ENCODE data around the gene SLC5A5. TPM values are rescaled to one million over a fixed set of nuclear protein-coding genes. Genes with fewer than 3 reads are reported as not detected.

The SLC5A5 gene
- polyA plus RNA-seq, 1 experiment, result not detected

GRCh38 chr19:17835182-17836006, 36.4 kb upstream of the SLC5A5 start:
- DNase-seq (ENCODE audit: low read depth, low spot score), result no peak
- TF ChIP-seq, protein P1, sequence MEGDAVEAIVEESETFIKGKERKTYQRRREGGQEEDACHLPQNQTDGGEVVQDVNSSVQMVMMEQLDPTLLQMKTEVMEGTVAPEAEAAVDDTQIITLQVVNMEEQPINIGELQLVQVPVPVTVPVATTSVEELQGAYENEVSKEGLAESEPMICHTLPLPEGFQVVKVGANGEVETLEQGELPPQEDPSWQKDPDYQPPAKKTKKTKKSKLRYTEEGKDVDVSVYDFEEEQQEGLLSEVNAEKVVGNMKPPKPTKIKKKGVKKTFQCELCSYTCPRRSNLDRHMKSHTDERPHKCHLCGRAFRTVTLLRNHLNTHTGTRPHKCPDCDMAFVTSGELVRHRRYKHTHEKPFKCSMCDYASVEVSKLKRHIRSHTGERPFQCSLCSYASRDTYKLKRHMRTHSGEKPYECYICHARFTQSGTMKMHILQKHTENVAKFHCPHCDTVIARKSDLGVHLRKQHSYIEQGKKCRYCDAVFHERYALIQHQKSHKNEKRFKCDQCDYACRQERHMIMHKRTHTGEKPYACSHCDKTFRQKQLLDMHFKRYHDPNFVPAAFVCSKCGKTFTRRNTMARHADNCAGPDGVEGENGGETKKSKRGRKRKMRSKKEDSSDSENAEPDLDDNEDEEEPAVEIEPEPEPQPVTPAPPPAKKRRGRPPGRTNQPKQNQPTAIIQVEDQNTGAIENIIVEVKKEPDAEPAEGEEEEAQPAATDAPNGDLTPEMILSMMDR (IDR thresholded peaks at IDR 0.05; ENCODE audit: low read depth, low read length), result no peak
- Histone ChIP-seq H3K27me3 (ENCODE audit: control insufficient read depth, insufficient read depth, low read length) (peaks cover 6% of the 10 kb centered on the region), H3K4me3 (ENCODE audit: low read depth, low read length) (no peak overlapping the region), H3K9me3 (ENCODE audit: control insufficient read depth, insufficient read depth, low read length) (peaks cover 6% of the 10 kb centered on the region; the same call in 1 of the 2 replicates), H3K27ac (ENCODE audit: low read depth, low read length) (no peak overlapping the region)
- POLR2A ChIA-PET, result no interaction called here
- CTCF ChIA-PET, result no interaction called here

- H3K27me3 ChIP-seq (ENCODE audit: control insufficient read depth, insufficient read depth, low read length), result peaks cover 6% of the 10 kb centered on the region
- no peak for DNase-seq (ENCODE audit: low read depth, low spot score)
- no peak overlapping the region for H3K4me3 ChIP-seq (ENCODE audit: low read depth, low read length)
- TF ChIP-seq, protein P1 (IDR thresholded peaks at IDR 0.05; ENCODE audit: low read depth, low read length), result no peak
- no peak overlapping the region for H3K27ac ChIP-seq (ENCODE audit: low read depth, low read length)
- POLR2A ChIA-PET, result no interaction called here
- CTCF ChIA-PET, result interaction anchor here (0.6 kb wide), 1 partner anchor 74 kb away, joined by 5 read pairs; no protein-coding TSS in a partner anchor
- peaks cover 1% of the 10 kb centered on the region; the same call in 1 of the 2 replicates for H3K9me3 ChIP-seq (ENCODE audit: control insufficient read depth, insufficient read depth, low read length)
These were observed 35.2 kb upstream of the SLC5A5 start for GRCh38 chr19:17836530-17836929.

- DNase-seq (ENCODE audit: low read depth, low spot score), result no peak
- Histone ChIP-seq H3K4me3 (ENCODE audit: low read depth, low read length) (no peak overlapping the region), H3K9me3 (ENCODE audit: control insufficient read depth, insufficient read depth, low read length) (no peaks in the 10 kb centered on the region; the same call in 1 of the 2 replicates), H3K27ac (ENCODE audit: low read depth, low read length) (no peak overlapping the region), H3K27me3 (ENCODE audit: control insufficient read depth, insufficient read depth, low read length) (peaks cover 4% of the 10 kb centered on the region)
- TF ChIP-seq, protein P1 (IDR thresholded peaks at IDR 0.05; ENCODE audit: low read depth, low read length), result no peak
- POLR2A ChIA-PET, result no interaction called here
- CTCF ChIA-PET, result interaction anchor here (0.5 kb wide), 1 partner anchor 33 kb away, joined by 6 read pairs; no protein-coding TSS in a partner anchor
These were observed 33.8 kb upstream of the SLC5A5 start for GRCh38 chr19:17837972-17838371.

- TF ChIP-seq, protein P1 (IDR thresholded peaks at IDR 0.05; ENCODE audit: low read depth, low read length), result no peak
- ChIA-PET CTCF (interaction anchor here (0.5 to 0.9 kb wide), 2 partner anchors 92 to 448 kb away, joined by 4 to 6 read pairs; no protein-coding TSS in a partner anchor), POLR2A (no interaction called here)
- no peak for DNase-seq (ENCODE audit: low read depth, low spot score)
- Histone ChIP-seq H3K27me3 (ENCODE audit: control insufficient read depth, insufficient read depth, low read length) (peaks cover 6% of the 10 kb centered on the region), H3K9me3 (ENCODE audit: control insufficient read depth, insufficient read depth, low read length) (no peaks in the 10 kb centered on the region; the same call in 1 of the 2 replicates), H3K27ac (ENCODE audit: low read depth, low read length) (no peak overlapping the region), H3K4me3 (ENCODE audit: low read depth, low read length) (no peak overlapping the region)
These were observed 31.7 kb upstream of the SLC5A5 start for GRCh38 chr19:17840019-17840418.

DNA sequence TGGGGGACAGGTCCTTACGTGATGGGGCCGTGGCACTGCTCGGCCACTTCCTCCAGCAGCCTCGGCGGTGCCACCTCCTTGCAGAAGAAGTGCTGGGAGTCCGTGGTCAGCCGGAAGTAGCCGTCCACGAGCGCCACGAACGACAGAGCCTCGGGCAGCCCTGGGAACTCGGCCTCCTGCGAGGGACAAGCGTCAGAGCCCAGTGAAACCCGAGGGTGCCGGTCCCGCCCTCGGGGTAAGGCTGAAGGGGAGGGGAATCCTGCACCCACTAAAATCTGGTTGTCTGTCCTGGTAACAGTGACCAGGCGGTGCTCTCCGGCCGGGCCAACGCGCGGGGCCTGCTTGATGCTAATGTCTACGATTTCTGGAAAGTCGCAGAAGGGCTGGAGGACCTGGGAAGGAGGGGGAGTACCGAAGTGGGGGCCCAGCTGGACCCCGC, 30.4 kb upstream of the SLC5A5 start:
- DNase-seq (ENCODE audit: low read depth, low spot score), result no peak
- CTCF ChIA-PET, result no interaction called here
- no peak overlapping the region for H3K27ac ChIP-seq (ENCODE audit: low read depth, low read length)
- TF ChIP-seq, protein P1 (IDR thresholded peaks at IDR 0.05; ENCODE audit: low read depth, low read length), result no peak
- peaks cover 6% of the 10 kb centered on the region for H3K27me3 ChIP-seq (ENCODE audit: control insufficient read depth, insufficient read depth, low read length)
- peak overlapping the region; percentile 43 for H3K4me3 ChIP-seq (ENCODE audit: low read depth, low read length)
- POLR2A ChIA-PET, result no interaction called here
- no peaks in the 10 kb centered on the region; the same call in 1 of the 2 replicates for H3K9me3 ChIP-seq (ENCODE audit: control insufficient read depth, insufficient read depth, low read length)

Data from AG04450 (cell line).